Right renal cortex interstitium (tissue), 3 donors: Measurements from ENCODE around the gene CCDC86. TPM values are rescaled to one million over a fixed set of nuclear protein-coding genes. Genes with fewer than 3 reads are reported as not detected.

Experiments used
- DNase-seq, 3 donors: peaks; one replicate each; pipeline ENCODE4 v3.0.0-alpha.2; 2013; ENCODE audit warnings: low read depth in 3 of 3, low spot score in 2 of 3
- polyA plus RNA-seq, 3 donors: library from polyadenylated mRNA; unstranded; fragments of 120-200 nt; gene quantifications; one replicate each; pipeline ENCODE4 v1.2.1, GENCODE V29; 2013; ENCODE audit not compliant: insufficient read length in 3 of 3

Gene CCDC86
- polyA plus RNA-seq, 3 donors = 16.8 to 17.1 (median 16.9) TPM

DNA sequence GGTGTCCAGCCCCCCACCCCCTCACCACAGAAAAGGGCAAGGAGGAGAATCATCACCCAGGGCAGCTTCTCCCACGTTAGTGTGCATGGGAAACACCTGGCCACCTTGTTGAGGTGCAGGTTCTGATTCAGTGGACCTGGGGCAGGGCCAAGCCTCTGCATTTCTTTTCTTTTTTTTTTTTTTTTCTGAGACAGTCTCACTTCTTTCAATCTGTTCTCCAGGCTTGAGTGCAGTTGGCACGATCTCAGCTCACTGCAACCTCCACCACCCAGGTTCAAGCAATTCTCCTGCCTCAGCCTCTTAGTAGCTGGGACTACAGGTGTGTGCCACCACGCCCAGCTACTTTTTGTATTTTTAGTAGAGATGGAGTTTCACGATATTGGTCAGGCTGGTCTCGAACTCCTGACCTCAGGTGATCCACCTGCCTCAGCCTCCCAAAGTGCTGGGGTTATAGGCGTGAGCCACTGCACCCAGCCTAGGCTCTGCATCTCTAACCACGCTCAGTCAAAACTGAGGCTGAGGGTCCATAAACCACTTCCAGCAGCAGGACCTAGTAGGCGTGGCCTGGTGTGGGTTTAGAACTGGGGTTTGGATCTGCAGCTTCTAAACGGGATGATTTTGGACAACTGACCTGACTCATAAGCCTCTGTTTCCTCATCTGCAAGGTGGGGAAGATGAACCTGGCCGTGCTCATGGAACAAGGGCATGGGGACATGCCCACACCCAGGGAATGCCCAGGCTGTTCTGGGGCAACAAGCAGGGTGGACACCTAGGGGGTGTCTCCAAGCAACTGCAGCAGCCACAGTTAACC is 26.2 kb downstream of the CCDC86 start:
- DNase-seq = no peak

DNA sequence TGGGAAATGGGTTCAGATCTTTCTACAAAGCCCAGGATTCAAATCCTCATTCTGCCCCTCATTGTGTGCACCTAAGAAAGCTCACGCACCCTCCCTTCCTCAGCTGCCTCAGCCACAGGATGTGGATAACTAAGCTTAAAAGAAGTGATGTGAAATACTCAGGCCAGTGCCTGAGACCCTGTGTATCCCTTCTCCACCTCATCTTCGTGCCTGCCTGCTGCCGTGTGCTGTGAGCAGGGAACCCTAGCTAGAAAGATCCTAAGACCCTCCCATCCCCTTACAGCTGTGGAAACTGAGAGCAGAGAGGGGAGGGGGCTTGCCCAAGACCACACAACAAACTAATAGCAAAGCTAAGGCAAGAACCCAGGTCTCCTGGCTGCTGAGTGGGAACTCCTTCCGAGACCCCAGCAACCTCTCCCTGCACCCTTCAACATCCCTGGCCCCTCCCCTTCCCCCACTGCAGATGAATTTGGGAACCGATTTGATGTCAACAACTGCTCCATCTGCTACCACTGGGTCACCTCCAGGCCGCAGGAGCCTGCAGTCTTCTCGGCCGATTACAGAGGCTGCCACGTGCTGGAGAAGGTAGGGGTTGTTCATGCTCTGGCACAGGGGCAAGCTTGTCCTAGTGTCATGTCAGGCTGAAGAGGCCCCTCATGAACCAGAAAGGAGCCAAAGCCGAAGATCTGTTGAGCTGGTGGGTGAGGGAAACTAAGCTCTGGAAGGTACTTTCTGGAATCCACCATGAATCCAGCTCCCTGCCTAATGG is 27.0 kb downstream of the CCDC86 start:
- no peak for DNase-seq

DNA sequence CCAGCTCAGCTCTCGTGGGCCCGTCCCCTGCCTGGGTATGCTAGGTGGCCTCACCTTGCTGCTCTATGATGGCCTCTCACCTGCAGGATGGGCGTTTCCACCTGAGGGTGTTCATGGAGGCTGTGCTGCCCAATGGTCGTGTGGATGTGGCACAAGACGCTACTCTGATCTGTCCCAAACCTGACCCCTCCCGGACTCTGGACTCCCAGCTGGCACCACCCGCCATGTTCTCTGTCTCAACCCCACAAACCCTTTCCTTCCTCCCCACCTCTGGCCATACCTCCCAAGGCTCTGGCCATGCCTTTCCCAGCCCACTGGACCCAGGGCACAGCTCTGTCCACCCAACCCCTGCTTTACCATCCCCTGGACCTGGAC is 27.5 kb downstream of the CCDC86 start:
- DNase-seq = no peak

DNA sequence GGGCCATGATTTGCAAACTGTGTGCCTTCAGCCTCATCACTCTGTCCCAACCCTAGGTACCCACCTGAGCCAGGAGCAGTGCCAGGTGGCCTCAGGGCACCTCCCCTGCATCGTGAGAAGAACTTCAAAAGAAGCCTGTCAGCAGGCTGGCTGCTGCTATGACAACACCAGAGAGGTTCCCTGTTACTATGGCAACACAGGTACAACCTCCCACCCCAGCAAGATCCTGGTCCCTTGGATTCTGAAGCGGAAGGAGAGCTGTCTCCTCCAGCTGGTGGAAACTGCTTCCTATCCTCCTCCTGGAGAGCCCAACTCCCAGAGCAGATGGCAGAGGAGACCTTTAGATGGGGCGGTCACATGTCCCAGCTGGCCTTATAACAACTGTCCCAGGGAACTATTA is 28.4 kb downstream of the CCDC86 start:
- DNase-seq = no peak

DNA sequence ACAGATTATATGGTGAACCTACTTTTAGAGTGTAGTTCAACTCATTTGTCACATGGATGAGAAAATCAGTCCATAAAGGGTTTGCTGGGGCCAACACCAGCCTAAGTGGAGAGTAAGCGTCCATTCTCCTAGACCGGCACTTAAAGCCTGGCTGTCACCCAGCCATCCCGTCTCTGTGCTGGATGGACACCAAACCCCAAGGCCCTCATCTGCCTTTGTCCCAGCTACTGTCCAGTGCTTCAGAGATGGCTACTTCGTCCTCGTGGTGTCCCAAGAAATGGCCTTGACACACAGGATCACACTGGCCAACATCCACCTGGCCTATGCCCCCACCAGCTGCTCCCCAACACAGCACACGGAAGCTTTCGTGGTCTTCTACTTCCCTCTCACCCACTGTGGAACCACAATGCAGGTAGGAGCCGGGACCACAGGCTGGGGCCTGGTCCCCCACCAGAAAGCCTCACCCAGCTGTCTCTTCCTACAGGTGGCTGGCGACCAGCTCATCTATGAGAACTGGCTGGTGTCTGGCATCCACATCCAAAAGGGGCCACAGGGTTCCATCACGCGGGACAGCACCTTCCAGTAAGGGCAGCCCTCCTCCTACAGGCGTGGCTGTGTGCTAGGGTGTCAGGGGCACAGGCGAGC is 28.9 kb downstream of the CCDC86 start:
- DNase-seq = no peak

DNA sequence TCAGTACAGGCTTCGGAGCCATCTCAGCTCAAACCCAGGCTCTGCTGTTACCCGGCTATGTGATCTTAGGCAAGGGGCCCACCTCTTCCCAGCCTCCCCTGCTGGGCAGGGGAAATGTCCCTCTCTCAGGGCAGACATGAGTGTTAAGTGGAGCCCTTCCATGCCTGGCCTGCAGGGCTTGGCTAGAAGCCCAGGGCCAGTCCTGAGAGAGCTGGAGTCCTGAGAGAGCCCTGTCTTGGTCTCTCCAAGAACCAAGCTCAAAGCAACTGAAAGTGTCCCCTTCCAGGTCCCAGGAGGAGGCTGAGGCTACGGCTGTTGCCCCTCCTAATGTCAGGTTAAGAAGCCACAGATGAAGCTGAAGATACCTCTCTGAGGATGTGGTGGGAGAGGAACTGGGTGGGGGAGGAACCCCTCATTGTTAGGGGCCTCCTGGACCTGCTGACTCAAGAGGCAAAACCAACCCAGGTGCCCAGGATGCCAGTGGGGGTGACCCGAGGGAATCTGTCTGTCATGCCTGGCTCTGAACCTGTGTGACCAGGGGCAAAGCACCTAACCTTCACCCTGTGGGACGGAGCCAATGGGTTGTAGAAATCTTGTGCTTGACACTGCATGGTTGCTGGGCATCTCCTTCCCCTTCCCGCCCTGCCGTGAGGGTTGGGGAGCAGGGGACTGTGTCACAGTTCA is 29.6 kb downstream of the CCDC86 start:
- DNase-seq = no peak

DNA sequence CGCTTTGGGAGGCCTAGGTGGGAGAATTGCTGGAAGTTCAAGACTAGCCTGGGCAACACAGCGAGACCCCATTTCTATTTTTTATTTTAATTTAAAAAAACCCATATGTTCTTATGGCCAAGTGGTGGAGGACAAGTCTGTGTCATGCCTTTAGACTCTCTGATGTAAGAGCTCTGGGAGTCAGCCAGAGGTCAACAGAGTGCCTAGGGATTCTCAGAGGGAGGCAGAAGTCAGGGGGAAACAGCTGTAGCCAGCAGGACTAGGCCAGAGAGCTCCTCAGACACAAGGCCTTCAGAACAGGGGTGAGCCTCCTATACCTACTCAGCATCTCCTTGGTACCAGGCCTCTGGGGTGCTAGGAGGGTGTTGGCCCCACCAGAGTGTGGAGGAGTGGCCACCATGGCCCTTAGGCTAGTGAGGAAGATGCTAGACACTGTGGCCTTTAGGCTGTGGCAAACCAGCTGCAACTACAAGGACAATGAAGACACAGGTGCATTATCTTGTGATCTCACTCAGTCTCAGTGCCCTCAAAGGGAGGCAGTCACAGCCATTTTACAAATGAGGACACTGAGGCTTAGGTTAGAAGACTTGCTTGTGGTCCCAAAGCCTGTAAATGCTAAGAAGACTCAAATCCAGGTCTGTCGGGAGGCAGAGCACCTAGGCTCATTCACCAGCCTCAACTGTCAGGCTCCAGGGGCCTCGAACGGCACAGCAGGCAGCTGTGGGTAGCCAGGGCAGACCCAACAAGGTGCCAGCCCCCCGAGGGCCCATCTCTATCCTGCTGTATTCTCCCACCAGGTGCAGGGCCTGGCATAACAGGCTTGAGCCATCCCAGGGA is 30.4 kb downstream of the CCDC86 start:
- no peak for DNase-seq

DNA sequence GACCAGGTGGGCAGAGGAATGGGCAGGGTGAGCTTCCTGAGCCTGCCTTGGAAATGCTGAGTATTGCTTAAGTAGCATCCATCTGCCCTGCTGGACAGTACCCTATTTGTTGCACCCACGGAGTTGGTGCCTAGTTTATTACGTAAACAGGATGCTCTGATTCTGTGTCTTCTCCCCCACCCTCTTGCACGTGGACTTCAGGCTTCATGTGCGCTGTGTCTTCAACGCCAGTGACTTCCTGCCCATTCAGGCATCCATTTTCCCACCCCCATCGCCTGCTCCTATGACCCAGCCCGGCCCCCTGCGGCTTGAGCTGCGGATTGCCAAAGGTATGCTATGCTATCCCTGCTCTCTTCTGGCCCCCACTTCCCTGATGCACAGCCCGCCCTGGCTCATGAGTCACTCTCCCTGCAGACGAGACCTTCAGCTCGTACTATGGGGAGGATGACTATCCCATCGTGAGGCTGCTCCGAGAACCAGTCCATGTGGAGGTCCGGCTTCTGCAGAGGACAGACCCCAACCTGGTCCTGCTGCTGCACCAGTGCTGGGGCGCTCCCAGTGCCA is 31.1 kb downstream of the CCDC86 start:
- DNase-seq = no peak

DNA sequence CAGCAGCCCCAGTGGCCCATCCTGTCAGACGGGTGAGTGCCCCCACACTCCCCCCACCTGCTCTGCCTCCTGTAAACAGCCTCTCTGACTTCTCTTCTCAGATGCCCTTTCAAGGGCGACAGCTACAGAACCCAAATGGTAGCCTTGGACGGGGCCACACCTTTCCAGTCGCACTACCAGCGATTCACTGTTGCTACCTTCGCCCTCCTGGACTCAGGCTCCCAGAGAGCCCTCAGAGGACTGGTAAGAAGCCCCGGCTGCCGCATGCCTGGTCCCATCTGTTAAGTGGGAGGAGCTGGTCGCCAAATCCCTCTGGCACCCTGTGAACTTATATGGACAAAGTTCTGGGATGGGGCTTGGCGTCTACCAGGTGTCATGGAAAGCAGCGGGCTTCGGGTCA is 31.6 kb downstream of the CCDC86 start:
- no peak for DNase-seq

DNA sequence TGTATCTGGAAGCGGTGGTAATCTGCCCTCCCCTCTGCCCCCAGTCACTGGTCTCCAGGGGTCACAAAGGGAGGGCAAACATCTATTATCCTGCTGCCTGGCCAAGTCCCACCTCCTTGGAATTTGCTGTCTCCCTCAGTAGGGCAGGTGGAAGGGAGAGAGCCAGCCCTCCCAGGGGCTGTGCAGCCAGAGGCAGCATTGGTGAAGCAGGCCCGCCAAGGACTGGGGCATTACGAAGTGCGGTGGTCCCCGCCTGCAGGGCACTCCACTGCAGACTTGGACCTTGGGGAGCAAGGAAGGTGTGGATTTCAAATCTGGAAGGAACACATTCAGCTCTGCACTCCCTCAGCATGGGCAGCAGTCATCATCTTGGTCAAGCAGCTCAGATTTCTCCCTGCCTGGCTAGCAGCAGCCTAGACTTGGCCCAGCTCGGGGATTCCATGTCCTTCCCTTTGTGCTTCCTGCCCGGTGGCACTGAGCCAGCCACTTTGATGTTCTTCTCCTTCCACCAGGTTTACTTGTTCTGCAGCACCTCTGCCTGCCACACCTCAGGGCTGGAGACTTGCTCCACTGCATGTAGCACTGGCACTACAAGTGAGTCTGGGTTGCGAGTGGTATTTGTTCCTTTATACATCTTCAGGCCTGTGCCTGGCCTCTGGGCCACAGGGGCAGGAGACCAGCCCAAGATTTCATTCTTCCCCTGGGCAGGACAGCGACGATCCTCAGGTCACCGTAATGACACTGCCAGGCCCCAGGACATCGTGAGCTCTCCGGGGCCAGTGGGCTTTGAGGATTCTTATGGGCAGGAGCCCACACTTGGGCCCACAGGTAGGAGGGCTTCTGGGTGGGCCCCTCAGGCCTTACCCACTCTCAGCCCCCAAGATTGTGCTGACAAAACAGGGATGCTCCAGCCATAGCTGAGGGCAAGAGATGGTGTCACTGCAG is 32.8 kb downstream of the CCDC86 start:
- no peak for DNase-seq

DNA sequence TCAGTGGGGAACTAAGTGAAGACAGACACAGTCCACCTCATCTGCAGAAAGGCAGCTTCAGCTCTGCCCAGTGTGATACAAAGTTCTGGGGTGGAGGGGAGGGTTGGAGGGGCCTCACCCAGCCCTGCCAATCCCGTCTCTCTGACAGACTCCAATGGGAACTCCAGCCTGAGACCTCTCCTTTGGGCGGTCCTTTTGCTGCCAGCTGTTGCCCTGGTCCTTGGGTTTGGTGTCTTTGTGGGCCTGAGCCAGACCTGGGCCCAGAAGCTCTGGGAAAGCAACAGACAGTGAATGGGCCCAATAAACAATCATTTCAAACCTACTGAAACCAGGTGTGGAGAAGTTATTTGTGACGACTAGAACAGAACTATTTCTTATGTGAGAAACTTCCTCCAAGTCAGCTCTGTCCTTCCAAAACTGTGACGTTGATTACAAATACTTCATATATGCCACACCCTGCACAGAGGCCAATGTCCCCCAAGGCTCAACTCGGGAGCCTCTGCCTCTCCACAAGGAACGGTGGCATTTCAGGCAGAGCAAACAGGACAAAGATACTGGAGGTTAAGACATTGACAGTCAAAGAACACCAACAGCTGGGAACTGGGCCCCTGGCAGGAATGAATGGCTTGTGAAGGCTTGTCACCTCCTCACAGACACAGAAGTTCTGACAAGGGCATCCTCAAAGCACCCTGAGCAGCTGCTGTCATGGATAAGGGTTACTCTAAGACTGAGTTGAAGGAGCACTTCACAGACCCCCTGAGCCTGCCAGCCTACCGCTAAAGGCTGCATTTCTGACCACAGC is 33.7 kb downstream of the CCDC86 start:
- no peak for DNase-seq

DNA sequence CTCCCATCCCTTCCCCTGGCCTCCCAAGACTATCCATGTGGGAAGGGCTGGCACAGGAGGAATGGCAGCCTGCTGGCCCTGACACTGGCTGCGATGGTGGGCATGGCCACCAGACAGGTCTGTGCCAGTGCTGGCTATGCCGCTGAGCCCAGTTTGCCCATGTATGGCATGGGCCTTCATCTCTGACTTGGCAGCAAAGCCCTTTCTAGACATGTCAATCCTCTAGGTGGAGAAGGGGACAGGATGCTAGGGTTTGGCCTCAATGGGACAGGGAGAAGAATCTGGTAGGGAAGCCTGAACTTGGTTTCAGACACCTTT is 34.2 kb downstream of the CCDC86 start:
- no peak for DNase-seq

DNA sequence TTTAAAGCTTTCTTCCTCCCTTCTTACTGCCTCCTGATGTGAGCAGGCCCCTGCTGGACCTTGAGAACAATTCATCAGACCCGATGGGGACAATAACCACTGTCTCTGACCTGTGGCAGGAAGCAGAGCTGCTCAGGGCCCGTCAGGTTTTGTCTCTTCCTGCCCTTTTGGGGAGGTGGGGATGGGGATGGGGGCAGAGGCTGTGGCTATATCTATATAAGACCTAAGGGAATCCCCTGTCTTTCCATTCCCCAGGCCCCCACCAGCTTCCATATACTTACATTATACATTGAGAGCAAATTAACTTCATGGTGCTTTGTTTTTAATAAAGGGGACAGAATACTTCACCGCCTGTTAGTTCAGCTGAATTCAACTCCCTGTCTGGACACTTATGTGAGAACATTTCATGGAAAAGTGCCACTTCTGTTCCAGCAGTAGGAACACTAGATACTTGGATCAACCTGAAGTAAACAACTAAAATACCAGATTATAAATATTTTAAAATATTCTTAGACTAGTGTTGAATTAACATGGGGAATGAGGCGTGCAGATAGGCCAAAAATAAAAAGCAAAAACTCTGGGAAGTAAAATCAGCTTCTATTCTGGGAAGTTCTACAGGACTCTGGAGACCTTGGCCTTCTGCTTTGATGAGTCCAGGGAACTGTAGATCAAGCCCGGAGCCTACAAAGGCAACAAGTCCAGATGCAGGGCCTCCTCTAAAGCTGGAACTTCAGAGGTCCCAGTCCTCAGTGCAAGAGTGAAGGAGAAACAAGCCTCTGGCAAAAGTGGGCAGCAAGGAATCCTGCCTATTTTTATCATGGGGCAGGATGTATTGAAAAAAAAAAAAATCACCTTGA is 36.6 kb downstream of the CCDC86 start:
- no peak for DNase-seq

DNA sequence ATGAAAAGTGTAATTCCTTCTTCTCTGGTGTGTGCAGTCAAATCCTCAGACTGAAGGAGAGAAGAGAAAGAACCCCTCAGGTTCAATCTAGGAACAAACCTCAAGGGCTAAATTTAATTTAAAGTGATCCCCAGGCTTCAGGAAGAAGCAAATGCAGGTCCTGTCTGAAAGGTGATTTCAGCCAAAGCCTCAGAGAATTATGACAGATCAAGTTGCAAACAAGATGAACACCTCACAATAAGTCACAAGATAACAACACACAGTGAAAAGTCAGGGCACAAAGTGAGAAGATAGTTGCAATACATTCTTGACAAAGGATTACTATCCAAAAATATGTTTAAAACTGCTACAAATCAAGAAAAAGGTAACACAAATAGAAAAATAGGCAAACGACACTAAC is 37.2 kb downstream of the CCDC86 start:
- DNase-seq = no peak

DNA sequence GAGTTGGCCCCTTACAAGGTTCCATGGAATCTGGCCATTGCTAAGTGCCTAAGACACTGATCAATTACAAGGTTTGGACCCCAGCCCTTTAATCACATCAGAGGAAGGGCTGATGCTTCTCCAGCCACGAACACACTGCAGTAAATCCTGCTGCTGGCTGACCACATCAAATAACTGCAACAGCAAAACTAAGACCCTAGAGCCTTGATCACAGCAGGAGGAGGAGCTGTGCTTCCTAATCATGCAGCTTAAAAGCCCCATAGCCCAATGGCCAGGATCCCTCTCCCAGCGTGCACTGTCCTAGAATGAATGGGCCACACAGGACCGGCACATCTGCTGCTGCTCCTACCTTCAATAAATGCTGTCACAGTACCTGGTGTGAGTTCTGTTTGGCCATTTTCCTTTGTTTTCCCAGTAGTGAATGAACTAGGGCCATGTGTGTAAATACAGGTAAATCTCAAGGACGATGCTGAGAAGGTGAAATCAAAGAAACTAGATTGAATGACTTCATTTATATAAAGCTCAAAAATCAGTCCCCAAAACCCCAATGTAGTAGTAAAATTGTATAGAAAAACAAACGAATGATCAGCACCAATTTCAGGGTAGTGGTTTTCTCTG is 38.2 kb downstream of the CCDC86 start:
- DNase-seq = no peak

DNA sequence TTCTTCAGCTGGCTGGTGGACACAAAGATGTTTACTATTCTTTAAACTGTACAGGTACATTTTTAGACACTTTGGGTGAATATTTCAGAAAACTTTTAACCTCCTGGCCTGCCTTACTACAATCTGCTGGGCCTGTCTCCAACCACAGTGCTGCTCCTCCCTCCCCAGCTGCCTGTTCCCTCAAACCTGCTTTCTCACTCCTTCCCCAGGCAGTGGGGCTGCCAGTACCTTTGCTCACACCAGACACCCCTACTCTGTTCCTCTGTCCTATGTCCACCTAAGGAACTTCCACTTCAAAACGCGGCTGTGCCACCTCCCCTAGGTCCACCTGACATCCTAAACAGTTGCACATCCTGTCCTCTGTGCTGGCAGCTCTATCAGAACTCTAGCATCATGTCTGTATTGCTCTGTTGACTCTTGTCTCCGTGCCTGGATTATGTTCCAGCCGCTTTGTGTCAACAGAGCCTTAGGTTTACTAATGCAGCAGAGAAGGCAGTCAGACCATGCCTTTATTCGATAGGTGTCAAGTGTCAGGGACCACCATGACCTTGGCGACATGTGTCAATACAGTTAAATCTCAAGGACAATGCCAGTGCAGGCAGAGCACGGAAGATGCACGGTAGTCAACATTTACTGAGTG is 38.9 kb downstream of the CCDC86 start:
- no peak for DNase-seq
